OCI-LY1 (cell line): ENCODE measurements around the gene KIAA1549.

ENCODE experiments used
- H2AFZ ChIP-seq: fragments of 200-600 bp; sonication (generic), shearing (Covaris generic); 2 replicates; pipeline ENCODE4 v1.6.0; 2014; ENCODE audit warnings: antibody characterized with exemption, mild to moderate bottlenecking, low read length
- H3F3A ChIP-seq: fragments of 200-600 bp; sonication (generic), shearing (Covaris generic); 2 replicates; pipeline ENCODE4 v1.6.0; 2014; ENCODE audit warnings: mild to moderate bottlenecking, antibody characterized with exemption, low read length, moderate library complexity; ENCODE audit not compliant: insufficient read depth
- H3K27ac ChIP-seq: fragments of 200-600 bp; sonication (generic); 2 replicates; pipeline ENCODE4 v1.5.1; 2014; ENCODE audit warnings: low read length, mixed run types, mild to moderate bottlenecking, low read depth; ENCODE audit not compliant: poor library complexity, severe bottlenecking
- H3K27me3 ChIP-seq: fragments of 200-600 bp; sonication (generic); 2 replicates; pipeline ENCODE4 v1.6.0; 2014; ENCODE audit warnings: antibody characterized with exemption, mild to moderate bottlenecking, low read length, moderate library complexity; ENCODE audit not compliant: insufficient read depth
- H3K36me3 ChIP-seq: fragments of 200-600 bp; sonication (generic); 2 replicates; pipeline ENCODE4 v1.6.1; 2014; ENCODE audit warnings: mild to moderate bottlenecking, antibody characterized with exemption, low read length, moderate library complexity, mixed read lengths; ENCODE audit not compliant: insufficient read depth
- H3K4me1 ChIP-seq: fragments of 200-600 bp; sonication (generic); 2 replicates; pipeline ENCODE4 v1.5.1; 2014; ENCODE audit warnings: mild to moderate bottlenecking, low read length, moderate library complexity; ENCODE audit not compliant: insufficient read depth, severe bottlenecking
- H3K4me2 ChIP-seq: fragments of 200-600 bp; sonication (generic), shearing (Covaris generic); 2 replicates; pipeline ENCODE4 v1.6.1; 2014; ENCODE audit warnings: low read length
- H3K4me3 ChIP-seq: fragments of 200-600 bp; sonication (generic); 2 replicates; pipeline ENCODE4 v1.5.1; 2014; ENCODE audit warnings: low read length, low read depth, mild to moderate bottlenecking, mixed read lengths; ENCODE audit not compliant: poor library complexity, severe bottlenecking
- H3K79me2 ChIP-seq: fragments of 200-600 bp; shearing (Covaris generic); 2 replicates; pipeline ENCODE4 v1.6.1; 2016; ENCODE audit warnings: mixed run types, low read length, mixed read lengths; ENCODE audit not compliant: insufficient read depth
- H3K9ac ChIP-seq: fragments of 200-600 bp; sonication (generic), shearing (Covaris generic); 2 replicates; pipeline ENCODE4 v1.6.1; 2014; ENCODE audit warnings: mild to moderate bottlenecking, low read length, mixed read lengths
- H3K9me2 ChIP-seq: fragments of 200-600 bp; sonication (generic), shearing (Covaris generic); 2 replicates; pipeline ENCODE4 v1.6.1; 2014; ENCODE audit warnings: low read depth, mild to moderate bottlenecking, low read length, mixed read lengths
- H3K9me3 ChIP-seq: fragments of 200-600 bp; shearing (Covaris generic); 2 replicates; pipeline ENCODE4 v1.6.1; 2014; ENCODE audit warnings: low read length, mixed read lengths
- H4K20me1 ChIP-seq: fragments of 200-600 bp; sonication (generic), shearing (Covaris generic); 2 replicates; pipeline ENCODE4 v1.6.0; 2016; ENCODE audit warnings: mild to moderate bottlenecking, low read length; ENCODE audit not compliant: insufficient read depth
- CTCF ChIP-seq: fragments of 200-600 bp; sonication (generic), shearing (Covaris generic); IDR thresholded peaks from 2 replicates; pipeline ENCODE4 v1.5.1; 2017; ENCODE audit warnings: mild to moderate bottlenecking, antibody characterized with exemption, low read length, moderate library complexity, mixed read lengths
- EZH2 ChIP-seq: fragments of 200-600 bp; sonication (generic), shearing (Covaris generic); IDR thresholded peaks from 2 replicates; pipeline ENCODE4 v1.8.0; 2017; ENCODE audit warnings: borderline replicate concordance, mixed run types, mild to moderate bottlenecking, antibody characterized with exemption, low read length, moderate library complexity, mixed read lengths

Gene KIAA1549

GRCh38 chr7:138889582-138890498 lies 91.3 kb downstream of the KIAA1549 start:
- Histone ChIP-seq H3K4me2 (no peak overlapping the region), H3K36me3 (no peaks in the 10 kb centered on the region), H3F3A (no peaks in the 10 kb centered on the region), H3K9ac (no peak overlapping the region), H3K9me3 (no peaks in the 10 kb centered on the region), H3K9me2 (no peaks in the 10 kb centered on the region), H4K20me1 (no peaks in the 10 kb centered on the region), H3K4me3 (no peak overlapping the region), H3K27me3 (no peaks in the 10 kb centered on the region), H2AFZ (no peak overlapping the region), H3K79me2 (no peaks in the 10 kb centered on the region), H3K27ac (no peak overlapping the region), H3K4me1 (no peaks in the 10 kb centered on the region)
- no peak for TF ChIP-seq EZH2
- TF ChIP-seq CTCF, result no peak

- Histone ChIP-seq H3K9me3 (no peaks in the 10 kb centered on the region), H2AFZ (no peak overlapping the region), H3K79me2 (no peaks in the 10 kb centered on the region), H4K20me1 (no peaks in the 10 kb centered on the region), H3K9me2 (no peaks in the 10 kb centered on the region), H3F3A (no peaks in the 10 kb centered on the region), H3K4me3 (no peak overlapping the region), H3K4me2 (no peak overlapping the region), H3K4me1 (no peaks in the 10 kb centered on the region), H3K27me3 (no peaks in the 10 kb centered on the region; the same call in 1 of the 2 replicates), H3K36me3 (no peaks in the 10 kb centered on the region), H3K27ac (no peak overlapping the region), H3K9ac (no peak overlapping the region)
- TF ChIP-seq CTCF (no peak), EZH2 (no peak)
These were observed 93.1 kb downstream of the KIAA1549 start for GRCh38 chr7:138887872-138888656.

- no peaks in the 10 kb centered on the region for H3K9me3 ChIP-seq
- H3K79me2 ChIP-seq, result no peaks in the 10 kb centered on the region
- H4K20me1 ChIP-seq, result no peaks in the 10 kb centered on the region
- H3F3A ChIP-seq, result no peaks in the 10 kb centered on the region
- TF ChIP-seq EZH2, result no peak
- TF ChIP-seq CTCF, result no peak
- H3K27ac ChIP-seq, result no peak overlapping the region
- H3K4me2 ChIP-seq, result no peak overlapping the region
- H3K9me2 ChIP-seq, result no peaks in the 10 kb centered on the region
- H3K36me3 ChIP-seq, result no peaks in the 10 kb centered on the region
- no peak overlapping the region for H3K9ac ChIP-seq
- no peaks in the 10 kb centered on the region for H3K4me1 ChIP-seq
- no peak overlapping the region for H3K4me3 ChIP-seq
- H3K27me3 ChIP-seq, result no peaks in the 10 kb centered on the region; the same call in 1 of the 2 replicates
- no peak overlapping the region for H2AFZ ChIP-seq
These were observed 94.0 kb downstream of the KIAA1549 start for GRCh38 chr7:138887085-138887710.
